Measurements from ENCODE around the gene CDH13. TPM values are rescaled to one million over a fixed set of nuclear protein-coding genes. Genes with fewer than 3 reads are reported as not detected.

The CDH13 gene
- total RNA-seq, 1 donor from 2014 or later = 46.4 TPM

DNA sequence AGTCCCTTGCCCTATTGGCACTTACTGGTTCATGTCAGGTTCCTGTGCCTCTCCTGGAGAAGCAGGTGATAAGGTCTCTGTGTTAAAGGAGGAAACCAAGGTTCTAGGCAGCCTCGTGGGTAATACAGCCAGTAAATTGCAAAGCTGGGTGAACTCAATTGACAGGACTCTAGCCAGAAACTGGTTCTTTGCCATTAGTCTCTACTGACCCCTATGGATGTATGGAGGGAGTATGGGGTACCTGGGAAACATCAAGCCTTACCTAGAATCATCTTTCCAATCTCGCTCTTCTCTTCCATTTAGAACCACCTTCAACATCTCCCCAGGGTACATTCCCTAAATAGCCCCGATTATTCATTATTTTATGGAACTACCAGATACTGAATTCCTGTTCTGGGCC is 169.3 kb downstream of the CDH13 start:
- TF ChIP-seq, protein P1, sequence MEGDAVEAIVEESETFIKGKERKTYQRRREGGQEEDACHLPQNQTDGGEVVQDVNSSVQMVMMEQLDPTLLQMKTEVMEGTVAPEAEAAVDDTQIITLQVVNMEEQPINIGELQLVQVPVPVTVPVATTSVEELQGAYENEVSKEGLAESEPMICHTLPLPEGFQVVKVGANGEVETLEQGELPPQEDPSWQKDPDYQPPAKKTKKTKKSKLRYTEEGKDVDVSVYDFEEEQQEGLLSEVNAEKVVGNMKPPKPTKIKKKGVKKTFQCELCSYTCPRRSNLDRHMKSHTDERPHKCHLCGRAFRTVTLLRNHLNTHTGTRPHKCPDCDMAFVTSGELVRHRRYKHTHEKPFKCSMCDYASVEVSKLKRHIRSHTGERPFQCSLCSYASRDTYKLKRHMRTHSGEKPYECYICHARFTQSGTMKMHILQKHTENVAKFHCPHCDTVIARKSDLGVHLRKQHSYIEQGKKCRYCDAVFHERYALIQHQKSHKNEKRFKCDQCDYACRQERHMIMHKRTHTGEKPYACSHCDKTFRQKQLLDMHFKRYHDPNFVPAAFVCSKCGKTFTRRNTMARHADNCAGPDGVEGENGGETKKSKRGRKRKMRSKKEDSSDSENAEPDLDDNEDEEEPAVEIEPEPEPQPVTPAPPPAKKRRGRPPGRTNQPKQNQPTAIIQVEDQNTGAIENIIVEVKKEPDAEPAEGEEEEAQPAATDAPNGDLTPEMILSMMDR (conservative IDR thresholded peaks at IDR 0.05) = no peak
- DNase-seq (ENCODE audit: extremely low spot score, unreplicated experiment) = no peak
- Mint-ChIP-seq H3K4me3 (no peak overlapping the region), H3K27me3 (no peaks in the 10 kb centered on the region), H3K9me3 (no peaks in the 10 kb centered on the region), H3K27ac (no peak overlapping the region), H3K36me3 (no peaks in the 10 kb centered on the region), H3K4me1 (ENCODE audit: unreplicated experiment) (peaks cover 5% of the 10 kb centered on the region)

DNA sequence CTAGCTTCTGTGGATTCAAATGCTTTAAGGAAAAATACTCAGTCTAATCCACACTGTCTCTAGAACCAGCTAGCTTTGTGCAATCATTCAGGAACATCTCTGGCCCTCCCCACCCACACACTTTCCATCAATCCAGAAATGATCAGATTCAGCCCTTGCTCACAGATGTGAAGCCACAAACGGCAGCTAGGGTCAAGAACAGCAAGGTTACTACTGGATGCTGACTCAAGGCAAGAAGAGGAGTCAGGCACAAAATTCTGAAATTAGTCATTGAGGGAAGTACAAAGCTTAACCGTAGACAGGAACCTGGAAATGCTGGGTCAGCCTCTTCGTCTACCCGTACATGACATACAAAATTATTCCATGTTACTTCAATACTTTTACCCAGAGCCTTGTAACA is 174.6 kb downstream of the CDH13 start:
- Mint-ChIP-seq H3K27ac (no peak overlapping the region), H3K4me3 (no peak overlapping the region), H3K36me3 (no peaks in the 10 kb centered on the region), H3K4me1 (ENCODE audit: unreplicated experiment) (peaks cover 1% of the 10 kb centered on the region), H3K9me3 (no peaks in the 10 kb centered on the region), H3K27me3 (no peaks in the 10 kb centered on the region)
- TF ChIP-seq, protein P1 (conservative IDR thresholded peaks at IDR 0.05) = no peak
- no peak for DNase-seq (ENCODE audit: extremely low spot score, unreplicated experiment)

DNA sequence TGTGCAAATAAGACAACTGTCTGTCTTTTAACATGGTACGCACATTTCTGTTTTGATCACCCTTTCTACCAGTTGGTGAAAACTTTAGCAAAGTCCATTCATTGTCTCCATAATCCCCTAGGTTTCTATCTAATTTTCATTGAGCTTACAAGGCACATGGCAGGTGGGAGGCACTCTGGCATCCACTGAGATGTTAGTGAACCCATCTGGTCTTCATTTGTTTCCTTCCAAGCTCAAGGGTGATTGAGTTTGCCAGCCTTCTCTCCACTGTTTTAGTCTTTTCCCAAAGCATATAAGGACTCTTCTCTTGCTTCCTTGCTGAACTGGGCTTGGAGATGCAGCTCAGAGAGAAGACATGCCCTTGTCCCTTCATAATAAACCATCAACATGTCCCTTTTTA is 179.1 kb downstream of the CDH13 start:
- TF ChIP-seq, protein P1 (conservative IDR thresholded peaks at IDR 0.05) = no peak
- no peak overlapping the region for H3K4me3 Mint-ChIP-seq
- no peaks in the 10 kb centered on the region for H3K36me3 Mint-ChIP-seq
- DNase-seq (ENCODE audit: extremely low spot score, unreplicated experiment) = no peak
- peaks cover 3% of the 10 kb centered on the region for H3K27me3 Mint-ChIP-seq
- no peaks in the 10 kb centered on the region for H3K9me3 Mint-ChIP-seq
- peaks cover 10% of the 10 kb centered on the region for H3K4me1 Mint-ChIP-seq (ENCODE audit: unreplicated experiment)
- H3K27ac Mint-ChIP-seq = no peak overlapping the region

DNA sequence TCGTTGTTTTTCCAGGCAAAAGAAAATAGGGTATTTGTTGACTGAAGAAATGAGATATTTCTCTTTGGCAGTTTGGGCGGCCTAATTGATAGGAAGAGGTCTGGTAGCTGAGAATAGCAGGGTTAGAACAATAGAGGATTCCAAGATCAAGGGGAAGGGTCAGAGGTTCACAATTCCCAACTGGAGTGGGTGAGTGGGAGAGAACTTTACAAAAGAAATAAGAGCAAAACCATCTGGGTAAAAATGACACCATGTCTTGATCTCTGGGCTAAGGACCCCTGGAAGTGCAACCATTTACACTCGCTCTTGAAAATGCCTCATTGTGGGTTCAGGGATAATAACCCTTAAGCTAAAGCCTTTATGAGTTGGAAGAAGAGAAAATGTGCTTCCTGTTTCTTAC is 180.5 kb downstream of the CDH13 start:
- H3K27ac Mint-ChIP-seq = no peak overlapping the region
- TF ChIP-seq, protein P1 (conservative IDR thresholded peaks at IDR 0.05) = no peak
- H3K4me1 Mint-ChIP-seq (ENCODE audit: unreplicated experiment) = peaks cover 10% of the 10 kb centered on the region
- H3K36me3 Mint-ChIP-seq = no peaks in the 10 kb centered on the region
- no peaks in the 10 kb centered on the region for H3K9me3 Mint-ChIP-seq
- DNase-seq (ENCODE audit: extremely low spot score, unreplicated experiment) = no peak
- peaks cover 6% of the 10 kb centered on the region for H3K27me3 Mint-ChIP-seq
- H3K4me3 Mint-ChIP-seq = no peak overlapping the region

DNA sequence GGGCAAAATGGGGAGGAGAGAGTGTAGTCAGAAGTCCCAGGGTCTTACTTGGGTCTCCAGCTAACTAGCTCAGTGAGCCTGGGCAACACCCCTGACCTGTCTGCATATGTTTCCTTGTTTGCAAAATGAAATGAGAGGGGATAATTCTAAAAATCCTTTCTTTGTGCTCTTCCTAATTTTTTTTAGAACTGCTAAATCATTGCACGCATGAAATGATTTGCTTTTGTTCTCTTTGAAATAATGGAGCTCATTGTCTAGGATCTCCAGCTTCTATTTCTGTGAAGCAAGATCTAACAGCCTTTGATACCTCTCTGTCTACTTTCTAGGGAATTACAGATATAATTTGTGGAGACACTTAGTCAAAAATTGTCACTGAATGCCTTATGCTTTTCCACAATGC is 181.3 kb downstream of the CDH13 start:
- Mint-ChIP-seq H3K36me3 (no peaks in the 10 kb centered on the region), H3K4me3 (no peak overlapping the region), H3K9me3 (no peaks in the 10 kb centered on the region), H3K27ac (no peak overlapping the region), H3K4me1 (ENCODE audit: unreplicated experiment) (peaks cover 10% of the 10 kb centered on the region), H3K27me3 (peaks cover 8% of the 10 kb centered on the region)
- TF ChIP-seq, protein P1 (conservative IDR thresholded peaks at IDR 0.05) = no peak
- no peak for DNase-seq (ENCODE audit: extremely low spot score, unreplicated experiment)

DNA sequence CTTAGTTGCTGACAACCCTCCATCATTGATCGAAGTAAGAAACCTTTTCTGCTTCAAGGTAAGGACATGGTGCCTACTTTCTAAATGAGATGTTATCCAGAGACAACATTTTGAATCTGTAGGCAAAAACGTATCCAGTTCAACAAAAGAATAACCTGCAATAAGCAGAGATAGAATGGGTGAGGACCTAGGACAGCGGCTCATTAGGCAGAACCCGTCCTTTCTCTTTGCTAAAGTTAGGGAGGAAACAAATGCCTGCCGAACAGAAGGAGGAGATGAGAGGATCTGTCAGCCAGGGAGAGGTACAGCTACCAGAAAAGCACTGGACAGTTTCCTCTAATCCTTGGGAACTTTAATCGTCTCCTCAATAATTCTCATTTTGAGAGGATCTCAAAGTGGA is 183.3 kb downstream of the CDH13 start:
- TF ChIP-seq, protein P1 (conservative IDR thresholded peaks at IDR 0.05) = no peak
- no peak for DNase-seq (ENCODE audit: extremely low spot score, unreplicated experiment)
- H3K4me3 Mint-ChIP-seq = no peak overlapping the region
- H3K27ac Mint-ChIP-seq = no peak overlapping the region
- H3K36me3 Mint-ChIP-seq = no peaks in the 10 kb centered on the region
- H3K9me3 Mint-ChIP-seq = no peaks in the 10 kb centered on the region
- H3K27me3 Mint-ChIP-seq = peaks cover 8% of the 10 kb centered on the region
- peaks cover 10% of the 10 kb centered on the region for H3K4me1 Mint-ChIP-seq (ENCODE audit: unreplicated experiment)
